ENCODE results near the gene MLLT3.

The MLLT3 gene

GRCh38 chr9:20340511-20340861 lies 281.8 kb downstream of the MLLT3 start:
- Mint-ChIP-seq H3K4me1 (ENCODE audit: low read depth) (peaks cover 28% of the 10 kb centered on the region), H3K4me3 (no peak overlapping the region), H3K27ac (no peak overlapping the region), H3K27me3 (no peaks in the 10 kb centered on the region), H3K36me3 (ENCODE audit: low read depth) (peaks cover 8% of the 10 kb centered on the region), H3K9me3 (no peaks in the 10 kb centered on the region)
- DNase-seq, result no peak

GRCh38 chr9:20335668-20336332 lies 286.5 kb downstream of the MLLT3 start:
- Mint-ChIP-seq H3K4me1 (ENCODE audit: low read depth) (peaks cover 35% of the 10 kb centered on the region), H3K4me3 (no peak overlapping the region), H3K27ac (no peak overlapping the region), H3K9me3 (no peaks in the 10 kb centered on the region), H3K36me3 (ENCODE audit: low read depth) (no peaks in the 10 kb centered on the region), H3K27me3 (no peaks in the 10 kb centered on the region)
- DNase-seq, result no peak

GRCh38 chr9:20333991-20334390 lies 288.3 kb downstream of the MLLT3 start:
- H3K4me1 Mint-ChIP-seq (ENCODE audit: low read depth), result peaks cover 31% of the 10 kb centered on the region

GRCh38 chr9:20331095-20331685 lies 291.1 kb downstream of the MLLT3 start:
- Mint-ChIP-seq H3K36me3 (ENCODE audit: low read depth) (no peaks in the 10 kb centered on the region), H3K9me3 (no peaks in the 10 kb centered on the region), H3K4me3 (no peak overlapping the region), H3K4me1 (ENCODE audit: low read depth) (peaks cover 28% of the 10 kb centered on the region), H3K27ac (peak overlapping the region; percentile 73), H3K27me3 (no peaks in the 10 kb centered on the region)
- DNase-seq, result no peak

More at GRCh38 chr9:20333991-20334390, 288.3 kb downstream of the MLLT3 start:
- no peak overlapping the region for H3K4me3 Mint-ChIP-seq
- H3K27me3 Mint-ChIP-seq, result no peaks in the 10 kb centered on the region
- no peak overlapping the region for H3K27ac Mint-ChIP-seq
- H3K36me3 Mint-ChIP-seq (ENCODE audit: low read depth), result no peaks in the 10 kb centered on the region
- DNase-seq, result no peak
- H3K9me3 Mint-ChIP-seq, result no peaks in the 10 kb centered on the region

GRCh38 chr9:20330688-20331087 lies 291.6 kb downstream of the MLLT3 start:
- Mint-ChIP-seq H3K9me3 (no peaks in the 10 kb centered on the region), H3K4me3 (no peak overlapping the region), H3K36me3 (ENCODE audit: low read depth) (no peaks in the 10 kb centered on the region), H3K27me3 (no peaks in the 10 kb centered on the region), H3K4me1 (ENCODE audit: low read depth) (peaks cover 24% of the 10 kb centered on the region), H3K27ac (no peak overlapping the region)
- DNase-seq, result no peak

- Mint-ChIP-seq H3K36me3 (ENCODE audit: low read depth) (no peaks in the 10 kb centered on the region), H3K4me1 (ENCODE audit: low read depth) (peaks cover 47% of the 10 kb centered on the region), H3K9me3 (no peaks in the 10 kb centered on the region), H3K4me3 (no peak overlapping the region), H3K27me3 (no peaks in the 10 kb centered on the region), H3K27ac (no peak overlapping the region)
- DNase-seq, result no peak
Observed at GRCh38 chr9:20326516-20326915, 295.8 kb downstream of the MLLT3 start.

GRCh38 chr9:20325008-20325407 lies 297.3 kb downstream of the MLLT3 start:
- Mint-ChIP-seq H3K4me3 (no peak overlapping the region), H3K27ac (no peak overlapping the region), H3K36me3 (ENCODE audit: low read depth) (no peaks in the 10 kb centered on the region), H3K4me1 (ENCODE audit: low read depth) (peaks cover 51% of the 10 kb centered on the region), H3K27me3 (no peaks in the 10 kb centered on the region), H3K9me3 (no peaks in the 10 kb centered on the region)
- DNase-seq, result no peak

- no peak for DNase-seq
- no peaks in the 10 kb centered on the region for H3K36me3 Mint-ChIP-seq (ENCODE audit: low read depth)
- peak overlapping the region; percentile 86 for H3K27ac Mint-ChIP-seq
- H3K9me3 Mint-ChIP-seq, result no peaks in the 10 kb centered on the region
- H3K27me3 Mint-ChIP-seq, result no peaks in the 10 kb centered on the region
- H3K4me3 Mint-ChIP-seq, result no peak overlapping the region
- H3K4me1 Mint-ChIP-seq (ENCODE audit: low read depth), result peaks cover 79% of the 10 kb centered on the region
Observed at GRCh38 chr9:20322212-20322611, 300.1 kb downstream of the MLLT3 start.

- Mint-ChIP-seq H3K36me3 (ENCODE audit: low read depth) (no peaks in the 10 kb centered on the region), H3K4me3 (peak overlapping the region; percentile 0), H3K9me3 (no peaks in the 10 kb centered on the region), H3K27me3 (no peaks in the 10 kb centered on the region), H3K27ac (peak overlapping the region; percentile 86), H3K4me1 (ENCODE audit: low read depth) (peaks cover 84% of the 10 kb centered on the region)
- peak; percentile 45 for DNase-seq
Observed at GRCh38 chr9:20321423-20322082, 300.7 kb downstream of the MLLT3 start.

- Mint-ChIP-seq H3K9me3 (no peaks in the 10 kb centered on the region), H3K4me3 (no peak overlapping the region), H3K36me3 (ENCODE audit: low read depth) (no peaks in the 10 kb centered on the region), H3K4me1 (ENCODE audit: low read depth) (peaks cover 91% of the 10 kb centered on the region), H3K27ac (peak overlapping the region; percentile 86), H3K27me3 (no peaks in the 10 kb centered on the region)
- no peak for DNase-seq
Observed at GRCh38 chr9:20320921-20321320, 301.4 kb downstream of the MLLT3 start.

GRCh38 chr9:20319641-20320337 lies 302.5 kb downstream of the MLLT3 start:
- Mint-ChIP-seq H3K36me3 (ENCODE audit: low read depth) (no peaks in the 10 kb centered on the region), H3K27ac (peak overlapping the region; percentile 89), H3K27me3 (no peaks in the 10 kb centered on the region), H3K9me3 (peaks cover 2% of the 10 kb centered on the region), H3K4me1 (ENCODE audit: low read depth) (peaks cover 98% of the 10 kb centered on the region), H3K4me3 (peak overlapping the region; percentile 42)
- peak; percentile 51 for DNase-seq

- peaks cover 2% of the 10 kb centered on the region for H3K9me3 Mint-ChIP-seq
- no peaks in the 10 kb centered on the region for H3K36me3 Mint-ChIP-seq (ENCODE audit: low read depth)
- peak overlapping the region; percentile 89 for H3K27ac Mint-ChIP-seq
- H3K4me3 Mint-ChIP-seq, result no peak overlapping the region
- DNase-seq, result no peak
- no peaks in the 10 kb centered on the region for H3K27me3 Mint-ChIP-seq
- peaks cover 96% of the 10 kb centered on the region for H3K4me1 Mint-ChIP-seq (ENCODE audit: low read depth)
Observed at GRCh38 chr9:20319241-20319640, 303.1 kb downstream of the MLLT3 start.

GRCh38 chr9:20317701-20318100 lies 304.6 kb downstream of the MLLT3 start:
- H3K27ac Mint-ChIP-seq, result peak overlapping the region; percentile 20
- H3K4me3 Mint-ChIP-seq, result no peak overlapping the region
- peaks cover 2% of the 10 kb centered on the region for H3K9me3 Mint-ChIP-seq
- H3K27me3 Mint-ChIP-seq, result no peaks in the 10 kb centered on the region
- DNase-seq, result no peak
- peaks cover 91% of the 10 kb centered on the region for H3K4me1 Mint-ChIP-seq (ENCODE audit: low read depth)
- no peaks in the 10 kb centered on the region for H3K36me3 Mint-ChIP-seq (ENCODE audit: low read depth)

GRCh38 chr9:20316372-20316771 lies 305.9 kb downstream of the MLLT3 start:
- H3K27ac Mint-ChIP-seq, result peak overlapping the region; percentile 91
- peaks cover 2% of the 10 kb centered on the region for H3K9me3 Mint-ChIP-seq
- H3K27me3 Mint-ChIP-seq, result no peaks in the 10 kb centered on the region
- H3K4me1 Mint-ChIP-seq (ENCODE audit: low read depth), result peaks cover 85% of the 10 kb centered on the region
- no peak overlapping the region for H3K4me3 Mint-ChIP-seq
- no peaks in the 10 kb centered on the region for H3K36me3 Mint-ChIP-seq (ENCODE audit: low read depth)
- DNase-seq, result no peak

- Mint-ChIP-seq H3K27ac (peak overlapping the region; percentile 91), H3K36me3 (ENCODE audit: low read depth) (no peaks in the 10 kb centered on the region), H3K4me1 (ENCODE audit: low read depth) (peaks cover 78% of the 10 kb centered on the region), H3K27me3 (no peaks in the 10 kb centered on the region), H3K4me3 (peak overlapping the region; percentile 15), H3K9me3 (peaks cover 2% of the 10 kb centered on the region)
- peak; percentile 44 for DNase-seq
Observed at GRCh38 chr9:20315677-20316076, 306.6 kb downstream of the MLLT3 start.
